Measurements from ENCODE around the gene PPL. TPM values are rescaled to one million over a fixed set of nuclear protein-coding genes. Genes with fewer than 3 reads are reported as not detected.

The PPL gene
- total RNA-seq, 1 experiment from 2014 or later, result 56.4 TPM

DNA sequence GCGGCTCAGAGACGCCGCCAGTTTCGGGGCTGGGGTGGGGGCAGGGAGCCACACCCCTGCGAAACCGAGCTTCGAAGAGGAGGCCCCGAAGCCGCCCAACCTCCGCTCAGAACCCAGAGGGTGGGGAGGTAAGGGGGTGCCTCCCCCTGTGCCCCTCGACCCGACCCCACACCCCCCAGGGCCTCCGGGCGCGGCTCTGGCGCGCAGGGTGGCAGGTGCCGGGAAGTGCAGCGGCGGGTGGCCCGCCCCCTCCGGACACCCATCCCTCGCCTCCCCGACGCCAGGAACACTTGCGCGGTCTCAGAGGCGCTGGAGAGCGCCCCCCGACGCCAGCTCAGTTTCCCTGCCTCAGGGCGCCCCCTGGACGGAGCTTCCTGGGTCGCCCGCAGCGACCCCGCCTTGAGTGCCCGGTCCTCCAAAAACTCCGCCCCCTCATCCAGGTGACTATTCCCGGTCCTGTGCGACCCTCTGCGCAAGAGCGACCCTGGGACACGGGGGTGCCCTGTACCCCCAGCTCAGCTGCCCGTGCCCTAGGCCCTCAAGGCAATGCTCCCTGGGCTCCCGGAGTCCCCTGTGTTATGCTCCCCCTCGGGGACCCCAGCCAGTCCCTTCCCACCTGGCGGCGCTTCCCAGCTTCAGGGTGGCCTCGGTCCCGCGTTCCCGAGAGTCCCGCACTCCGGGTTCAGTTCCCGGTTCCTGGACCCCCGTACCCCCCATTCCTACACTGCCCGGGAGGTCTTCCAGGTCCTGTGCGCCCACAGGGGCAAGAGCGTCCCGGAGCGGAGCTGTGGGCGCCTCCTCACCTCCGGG is 562 bp downstream of the PPL start:
- ATAC-seq, result peak; percentile 71
- TF ChIP-seq EZH2phosphoT487 (IDR thresholded peaks at IDR 0.05; ENCODE audit: borderline replicate concordance), result no peak
- TF ChIP-seq, protein P1, sequence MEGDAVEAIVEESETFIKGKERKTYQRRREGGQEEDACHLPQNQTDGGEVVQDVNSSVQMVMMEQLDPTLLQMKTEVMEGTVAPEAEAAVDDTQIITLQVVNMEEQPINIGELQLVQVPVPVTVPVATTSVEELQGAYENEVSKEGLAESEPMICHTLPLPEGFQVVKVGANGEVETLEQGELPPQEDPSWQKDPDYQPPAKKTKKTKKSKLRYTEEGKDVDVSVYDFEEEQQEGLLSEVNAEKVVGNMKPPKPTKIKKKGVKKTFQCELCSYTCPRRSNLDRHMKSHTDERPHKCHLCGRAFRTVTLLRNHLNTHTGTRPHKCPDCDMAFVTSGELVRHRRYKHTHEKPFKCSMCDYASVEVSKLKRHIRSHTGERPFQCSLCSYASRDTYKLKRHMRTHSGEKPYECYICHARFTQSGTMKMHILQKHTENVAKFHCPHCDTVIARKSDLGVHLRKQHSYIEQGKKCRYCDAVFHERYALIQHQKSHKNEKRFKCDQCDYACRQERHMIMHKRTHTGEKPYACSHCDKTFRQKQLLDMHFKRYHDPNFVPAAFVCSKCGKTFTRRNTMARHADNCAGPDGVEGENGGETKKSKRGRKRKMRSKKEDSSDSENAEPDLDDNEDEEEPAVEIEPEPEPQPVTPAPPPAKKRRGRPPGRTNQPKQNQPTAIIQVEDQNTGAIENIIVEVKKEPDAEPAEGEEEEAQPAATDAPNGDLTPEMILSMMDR (IDR thresholded peaks at IDR 0.05 in 2 of 3, conservative IDR thresholded peaks at IDR 0.05 in 1 of 3; ENCODE audit: borderline replicate concordance in 1 of 3, insufficient read depth in 1 of 3, low read depth in 2 of 3, low read length in 2 of 3), result peak in 2 of 3 experiments; percentile 46 to 52; a peak in 3 of 6 replicates
- no peak for TF ChIP-seq RAD21 (IDR thresholded peaks at IDR 0.05; ENCODE audit: low read depth)
- TF ChIP-seq ELF1 (IDR thresholded peaks at IDR 0.05; ENCODE audit: borderline replicate concordance, low read depth), result no peak
- TF ChIP-seq POLR2AphosphoS5 (IDR thresholded peaks at IDR 0.05; ENCODE audit: low read depth, low read length), result peak; percentile 43; the same call in 1 of the 2 replicates
- no peak for TF ChIP-seq EGR1 (IDR thresholded peaks at IDR 0.05; ENCODE audit: low read depth)
- CTCF ChIA-PET, result interaction anchor here (0.9 to 1.5 kb wide), 3 partner anchors 8 to 21 kb away, joined by 3 to 4 read pairs (median 3); partner anchors contain the start of gene SEC14L5
- Histone ChIP-seq H3K27me3 (ENCODE audit: insufficient read depth, low read length) (no peaks in the 10 kb centered on the region), H3K79me2 (ENCODE audit: insufficient read depth, low read length) (no peaks in the 10 kb centered on the region; the same call in 1 of the 2 replicates), H3K36me3 (ENCODE audit: control insufficient read depth in 1 of 2, insufficient read depth in 2 of 2, low read length in 2 of 2) (no peaks in the 10 kb centered on the region), H3K4me1 (ENCODE audit: control insufficient read depth in 1 of 2, insufficient read depth in 2 of 2, low read length in 2 of 2) (peaks cover 30 to 55% of the 10 kb centered on the region in 2 experiments), H3K9me2 (ENCODE audit: insufficient read depth) (no peaks in the 10 kb centered on the region), H4K20me1 (ENCODE audit: insufficient read depth) (no peaks in the 10 kb centered on the region), H2AFZ (ENCODE audit: low read depth, low read length, poor library complexity, severe bottlenecking) (peak overlapping the region; percentile 68), H3K9me3 (ENCODE audit: control insufficient read depth in 1 of 2, insufficient read depth in 1 of 2, low read depth in 1 of 2, low read length in 2 of 2) (no peaks in the 10 kb centered on the region), H3K4me3 (replicated peaks in 1 of 2; ENCODE audit: low read depth in 1 of 2, low read length in 2 of 2) (peak overlapping the region; percentile 94), H3K27ac (ENCODE audit: low read depth, low read length) (peak overlapping the region; percentile 80), H3K9ac (ENCODE audit: low read length) (peak overlapping the region; percentile 77), H3K4me2 (ENCODE audit: low read length) (peak overlapping the region; percentile 98)
- no peak for DNase-seq (ENCODE audit: low read depth, low spot score)
- POLR2A ChIA-PET, result interaction anchor here (1.0 to 1.6 kb wide), 5 partner anchors 9 to 320 kb away, joined by 3 to 5 read pairs (median 3); partner anchors contain the start of genes ANKS3 and DNAAF8
- RAD21 ChIA-PET (ENCODE audit: low non-redundant PET in 1 of 2, low total read pairs in 2 of 2, uncharacterized antibody in 2 of 2, unreplicated experiment in 2 of 2), result no interaction called here
- no TSS peak for BruUV-seq (replicated peaks)
- intact Hi-C loops (cut with micrococcal nuclease), result no loop called here
